GM18505 (cell line): ENCODE data around the gene LRRC4C.
A peak's percentile ranks its signal among the peaks of the same experiment; 100 is the strongest.

Experiments
- ATAC-seq: cut with Tn5 transposase; IDR thresholded peaks from one replicate; pipeline ENCODE4 v1.9.1; 2021; ENCODE audit not compliant: unreplicated experiment
- POLR2A ChIP-seq: IDR thresholded peaks from 4 replicates; pipeline ENCODE4 v1.6.1; 2011; ENCODE audit warnings: borderline replicate concordance; ENCODE audit not compliant: insufficient read depth, insufficient read length; ENCODE audit errors: extremely low read depth

LRRC4C gene

DNA sequence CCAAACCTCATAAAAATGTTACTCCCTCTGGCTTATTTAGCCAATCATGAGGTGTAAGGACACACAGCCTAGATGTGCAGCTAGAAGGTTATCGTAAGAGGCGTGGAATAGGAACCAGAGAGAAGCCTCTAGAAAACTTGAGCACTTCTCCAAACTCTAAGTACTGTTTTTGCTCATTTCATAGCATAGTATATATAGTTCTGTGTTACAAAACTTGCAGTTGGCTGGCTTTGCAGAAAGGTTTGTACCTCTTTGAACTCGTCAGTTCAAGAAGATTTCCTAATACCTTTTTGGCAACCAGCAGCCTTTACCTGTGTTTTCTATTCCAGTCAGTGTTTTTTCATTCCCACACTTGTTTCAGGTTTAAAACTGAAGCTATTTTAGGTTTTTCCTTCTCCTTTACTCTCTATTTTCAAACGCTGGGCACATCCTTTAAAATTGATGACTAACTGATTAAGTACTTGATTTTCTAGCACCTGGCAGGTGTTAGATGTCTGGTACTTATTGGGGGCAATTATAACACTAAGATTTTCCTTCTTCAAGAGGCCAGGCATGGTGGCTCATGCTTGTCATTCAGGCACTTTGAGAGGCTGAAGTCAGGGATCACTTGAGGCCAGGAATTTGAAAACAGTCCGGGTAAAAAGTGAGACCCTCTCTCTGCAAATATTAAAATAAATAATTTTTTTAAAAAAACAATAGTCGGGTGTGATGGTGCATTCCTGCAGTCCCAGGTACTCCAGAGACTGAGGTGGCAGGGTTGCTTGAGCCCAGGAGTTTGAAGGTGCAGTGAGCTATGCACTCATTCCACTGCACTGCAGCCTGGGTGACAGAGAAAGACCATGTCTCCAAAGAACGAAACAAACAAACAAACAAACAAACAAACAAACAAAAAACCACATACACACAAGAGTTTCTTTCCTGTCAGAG is 125.2 kb downstream of the LRRC4C start:
- no peak for TF ChIP-seq POLR2A
- no peak for ATAC-seq

- ATAC-seq = no peak
- TF ChIP-seq POLR2A = no peak
Measured at GRCh38 chr11:41333357-41333756, 126.1 kb downstream of the LRRC4C start.

DNA sequence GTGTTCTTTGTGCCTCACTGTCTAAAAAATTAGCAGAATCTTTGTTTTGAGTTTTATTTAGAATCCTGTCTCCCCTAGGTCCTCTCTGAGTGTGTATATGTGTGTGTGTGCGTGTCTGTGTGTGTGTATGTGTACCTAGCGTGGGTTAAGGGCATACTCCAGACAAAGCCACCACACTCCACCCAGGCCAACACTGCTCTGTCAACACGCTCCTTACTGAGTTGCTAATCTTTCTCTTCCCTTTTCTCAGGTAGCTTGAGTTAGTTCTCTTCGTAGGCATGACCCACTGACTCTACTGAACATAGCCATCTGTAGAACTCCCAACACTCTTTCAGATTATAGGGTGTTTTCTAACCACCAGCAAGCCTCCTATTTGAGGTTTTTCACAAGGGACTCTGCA is 131.1 kb downstream of the LRRC4C start:
- TF ChIP-seq POLR2A = no peak
- no peak for ATAC-seq

- ATAC-seq = no peak
- TF ChIP-seq POLR2A = no peak
Measured at GRCh38 chr11:41323446-41323845, 136.0 kb downstream of the LRRC4C start.

GRCh38 chr11:41320653-41321052 is 138.8 kb downstream of the LRRC4C start:
- ATAC-seq = no peak
- no peak for TF ChIP-seq POLR2A

DNA sequence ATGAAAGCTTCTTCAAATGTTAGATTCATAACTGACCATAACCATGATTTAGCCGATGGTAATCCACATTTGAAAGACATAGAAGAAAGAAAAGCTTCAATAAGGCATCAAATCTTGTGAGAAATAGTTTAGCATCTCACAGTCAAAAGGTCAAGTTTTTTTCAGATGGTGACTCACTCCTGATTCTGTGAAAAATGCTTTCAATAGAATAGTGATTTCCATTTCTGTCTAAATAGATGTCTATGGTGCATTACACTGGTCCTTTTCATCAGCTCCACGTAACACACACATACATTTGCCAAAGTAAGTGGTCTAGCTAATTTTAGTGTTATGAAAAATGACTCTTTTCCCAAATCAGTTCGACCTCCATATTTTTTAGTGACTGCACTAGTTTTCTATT is 139.2 kb downstream of the LRRC4C start:
- ATAC-seq = no peak
- TF ChIP-seq POLR2A = no peak

DNA sequence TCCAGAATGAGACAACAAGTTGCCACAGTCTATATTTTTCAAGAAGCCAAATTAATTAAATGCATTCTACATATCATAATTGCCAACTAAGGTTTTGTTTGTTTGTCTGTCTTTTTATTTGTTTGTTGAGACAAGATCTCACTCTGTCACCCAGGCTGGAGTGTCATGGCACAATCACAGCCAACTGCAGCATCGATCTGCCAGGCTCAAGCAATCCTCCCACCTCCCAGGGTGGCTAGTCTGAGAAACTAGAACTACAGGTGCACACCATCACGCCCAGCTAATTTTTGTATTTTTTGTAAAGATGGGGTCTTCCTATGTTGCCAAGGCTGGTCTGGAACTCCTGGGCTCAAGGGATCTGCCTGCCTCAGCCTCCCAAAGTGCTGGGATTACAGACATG is 140.0 kb downstream of the LRRC4C start:
- no peak for TF ChIP-seq POLR2A
- no peak for ATAC-seq

DNA sequence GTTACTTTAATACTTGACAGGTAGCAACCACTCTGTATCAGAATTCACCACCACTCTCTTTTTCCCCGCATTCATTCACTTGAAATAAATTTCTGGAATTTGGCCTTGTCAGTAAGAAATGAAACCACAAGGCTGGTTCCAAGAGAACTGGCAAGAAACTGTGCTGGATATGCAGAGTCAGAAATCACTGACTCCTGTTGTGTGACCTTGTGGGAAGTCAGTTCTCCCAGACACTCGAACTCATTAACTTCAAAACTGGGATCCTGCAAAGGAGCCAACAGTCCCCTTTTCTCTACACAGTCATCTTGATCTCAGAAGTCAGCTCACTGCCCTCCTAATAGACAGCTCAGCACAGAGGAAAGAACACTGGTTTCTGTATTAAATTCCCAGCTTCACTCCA is 142.7 kb downstream of the LRRC4C start:
- TF ChIP-seq POLR2A = no peak
- ATAC-seq = no peak

- no peak for TF ChIP-seq POLR2A
- ATAC-seq = no peak
Measured at GRCh38 chr11:41313226-41313625, 146.2 kb downstream of the LRRC4C start.

DNA sequence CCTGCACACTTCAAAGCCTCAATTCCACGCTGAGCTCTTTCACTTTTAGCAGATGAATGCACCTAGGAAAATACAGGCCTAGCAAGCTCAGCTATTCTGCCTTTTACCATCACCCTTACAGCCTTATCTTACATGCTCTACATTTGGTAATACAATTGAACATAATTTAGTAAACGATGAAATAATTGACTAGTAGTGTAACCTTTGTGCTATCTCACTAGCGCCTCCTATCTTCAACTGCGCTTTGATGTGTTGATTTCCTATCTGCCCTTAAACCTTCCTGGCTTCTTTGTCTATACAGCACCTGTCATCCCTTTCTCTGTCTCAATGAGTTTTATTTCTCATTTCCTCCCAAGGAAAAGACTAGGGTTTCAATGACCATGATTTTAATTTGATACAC is 149.7 kb downstream of the LRRC4C start:
- peak; percentile 24 for ATAC-seq
- no peak for TF ChIP-seq POLR2A

GRCh38 chr11:41309111-41309522 is 150.3 kb downstream of the LRRC4C start:
- TF ChIP-seq POLR2A = no peak
- ATAC-seq = peak; percentile 90

- no peak for TF ChIP-seq POLR2A
- no peak for ATAC-seq
Measured at GRCh38 chr11:41308286-41308685, 151.2 kb downstream of the LRRC4C start.

DNA sequence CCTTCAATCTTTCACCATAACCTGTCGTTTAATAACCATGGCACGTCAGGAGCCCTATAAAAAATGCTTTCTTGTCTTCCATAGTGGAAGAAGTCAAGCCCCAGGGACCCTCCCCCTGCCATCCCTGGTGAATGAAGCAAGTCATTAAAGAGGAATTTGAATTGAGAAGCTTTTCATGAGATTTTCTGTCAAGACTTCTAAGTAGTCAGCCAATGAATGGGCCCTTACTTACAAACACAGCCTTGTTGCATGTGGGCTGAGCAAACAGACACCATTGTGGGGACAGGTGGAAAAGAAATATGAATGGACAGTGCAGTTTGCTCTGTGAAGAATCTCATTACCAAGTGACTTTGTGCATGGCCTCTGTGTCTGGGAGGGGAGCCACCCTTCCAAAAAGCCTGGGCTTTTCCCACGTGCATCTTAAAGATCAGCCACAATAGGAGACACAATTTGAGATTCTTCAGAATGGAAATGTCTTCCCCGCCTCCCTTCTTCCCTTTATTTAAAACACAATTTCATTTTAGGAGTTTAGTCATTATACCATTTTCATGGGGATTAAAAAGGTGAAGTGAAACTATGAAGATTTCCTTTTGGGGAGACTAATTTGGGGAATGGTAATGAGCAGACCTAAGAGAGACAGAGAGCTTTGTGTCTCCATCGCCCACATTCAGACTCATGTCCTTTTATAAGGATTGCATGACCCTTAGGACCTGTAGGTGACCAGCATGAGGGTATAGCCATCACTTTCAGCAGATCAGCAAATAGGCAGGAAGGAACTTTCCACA is 152.0 kb downstream of the LRRC4C start:
- TF ChIP-seq POLR2A = no peak
- no peak for ATAC-seq

- no peak for ATAC-seq
- TF ChIP-seq POLR2A = no peak
Measured at GRCh38 chr11:41306431-41306830, 153.0 kb downstream of the LRRC4C start.
